ENCODE results near the gene ENDOU.

ENDOU gene

DNA sequence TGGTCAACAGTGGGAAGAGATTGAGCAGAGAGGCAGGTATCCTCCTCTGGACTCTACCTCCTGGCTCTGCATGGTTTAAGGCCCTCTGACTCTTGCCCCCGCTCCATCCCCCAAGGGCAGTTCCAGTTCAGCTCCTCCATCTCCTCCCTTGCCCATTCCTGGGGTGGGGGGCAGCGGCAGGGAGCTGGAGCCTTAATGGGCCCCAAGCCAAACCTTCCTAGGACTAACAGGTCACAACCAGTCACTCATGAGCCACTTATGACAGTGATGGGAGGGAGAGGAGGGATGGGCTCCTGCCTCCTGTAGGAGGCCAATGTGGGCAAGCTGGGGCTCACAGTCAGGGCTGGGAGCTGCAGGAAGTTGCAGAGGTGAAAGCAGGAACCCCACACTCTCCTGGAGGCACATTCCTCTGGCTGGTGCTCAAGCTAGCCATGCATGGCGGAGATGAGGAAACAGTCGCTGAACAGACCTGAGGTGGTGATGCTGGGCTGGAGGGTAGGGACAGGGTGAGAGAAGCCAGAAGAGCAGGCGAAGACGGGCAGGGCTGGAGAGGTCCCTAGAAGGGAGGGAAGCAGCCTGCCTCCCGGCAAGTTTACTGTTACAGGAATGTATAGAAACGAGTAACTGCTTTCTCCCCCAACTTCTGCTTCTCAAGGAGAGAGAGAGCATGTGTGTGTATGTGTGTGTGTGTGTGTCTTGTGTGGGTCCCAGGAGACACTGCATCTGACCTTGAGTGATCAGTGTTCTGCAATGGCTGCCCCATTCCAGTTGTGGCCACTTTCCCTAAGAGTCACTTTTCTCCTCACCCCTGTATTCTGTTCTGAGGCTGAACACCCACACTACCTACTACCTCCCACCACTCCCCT, 38.4 kb upstream of the ENDOU start:
- peaks cover 20% of the 10 kb centered on the region for H3K4me1 Mint-ChIP-seq (ENCODE audit: low read depth)
- H3K9me3 Mint-ChIP-seq, result no peaks in the 10 kb centered on the region
- H3K4me3 Mint-ChIP-seq, result no peak overlapping the region
- intact Hi-C loops (cut with micrococcal nuclease), result no loop called here
- H3K36me3 Mint-ChIP-seq (ENCODE audit: low read depth), result no peaks in the 10 kb centered on the region
- no peak overlapping the region for H3K27ac Mint-ChIP-seq
- peaks cover 17% of the 10 kb centered on the region for H3K27me3 Mint-ChIP-seq

- no peak overlapping the region for H3K27ac Mint-ChIP-seq
- H3K4me3 Mint-ChIP-seq, result no peak overlapping the region
- peaks cover 21% of the 10 kb centered on the region for H3K27me3 Mint-ChIP-seq
- peaks cover 27% of the 10 kb centered on the region for H3K4me1 Mint-ChIP-seq (ENCODE audit: low read depth)
- intact Hi-C loops (cut with micrococcal nuclease), result no loop called here
- H3K9me3 Mint-ChIP-seq, result no peaks in the 10 kb centered on the region
- no peaks in the 10 kb centered on the region for H3K36me3 Mint-ChIP-seq (ENCODE audit: low read depth)
Measured at GRCh38 chr12:47762850-47763465, 37.7 kb upstream of the ENDOU start.

- no peaks in the 10 kb centered on the region for H3K36me3 Mint-ChIP-seq (ENCODE audit: low read depth)
- H3K4me3 Mint-ChIP-seq, result peak within 1 kb of the TSS; percentile 79
- intact Hi-C loops (cut with micrococcal nuclease), result loop anchor here (2.0 to 5.0 kb wide), 2 partner anchors 20 to 107 kb away; no protein-coding TSS in a partner anchor
- H3K4me1 Mint-ChIP-seq (ENCODE audit: low read depth), result peaks cover 43% of the 10 kb centered on the region
- peak within 1 kb of the TSS; percentile 75 for H3K27ac Mint-ChIP-seq
- no peaks in the 10 kb centered on the region for H3K9me3 Mint-ChIP-seq
- H3K27me3 Mint-ChIP-seq, result peaks cover 29% of the 10 kb centered on the region
Measured at GRCh38 chr12:47758834-47759690, 33.8 kb upstream of the ENDOU start, which contains the start of gene RAPGEF3. Gene RAPGEF3, minus strand, starts transcription at chr12:47758880. Its CDS starts 324 bp downstream, at chr12:47758556.

GRCh38 chr12:47758584-47758833, 33.2 kb upstream of the ENDOU start:
- Mint-ChIP-seq H3K27ac (peak overlapping the region; percentile 75), H3K4me1 (ENCODE audit: low read depth) (peaks cover 42% of the 10 kb centered on the region), H3K36me3 (ENCODE audit: low read depth) (no peaks in the 10 kb centered on the region), H3K27me3 (peaks cover 28% of the 10 kb centered on the region), H3K9me3 (no peaks in the 10 kb centered on the region), H3K4me3 (peak overlapping the region; percentile 79)
- intact Hi-C loops (cut with micrococcal nuclease), result loop anchor here (2.0 to 5.0 kb wide), 2 partner anchors 20 to 106 kb away; no protein-coding TSS in a partner anchor

GRCh38 chr12:47757840-47758583, 32.7 kb upstream of the ENDOU start:
- Mint-ChIP-seq H3K27me3 (peaks cover 27% of the 10 kb centered on the region), H3K27ac (peak overlapping the region; percentile 75), H3K9me3 (no peaks in the 10 kb centered on the region), H3K4me3 (peak overlapping the region; percentile 79), H3K36me3 (ENCODE audit: low read depth) (no peaks in the 10 kb centered on the region), H3K4me1 (ENCODE audit: low read depth) (peaks cover 46% of the 10 kb centered on the region)
- intact Hi-C loops (cut with micrococcal nuclease), result loop anchor here (2.0 to 5.0 kb wide), 2 partner anchors 21 to 106 kb away; no protein-coding TSS in a partner anchor

GRCh38 chr12:47757364-47757839, 32.1 kb upstream of the ENDOU start:
- Mint-ChIP-seq H3K9me3 (no peaks in the 10 kb centered on the region), H3K27me3 (peaks cover 27% of the 10 kb centered on the region), H3K4me1 (ENCODE audit: low read depth) (peaks cover 46% of the 10 kb centered on the region), H3K36me3 (ENCODE audit: low read depth) (no peaks in the 10 kb centered on the region), H3K4me3 (no peak overlapping the region), H3K27ac (peak overlapping the region; percentile 3)
- intact Hi-C loops (cut with micrococcal nuclease), result loop anchor here (5.0 kb wide), 1 partner anchor 105 kb away; no protein-coding TSS in a partner anchor

GRCh38 chr12:47755655-47756562, 30.6 kb upstream of the ENDOU start:
- H3K27me3 Mint-ChIP-seq, result peaks cover 27% of the 10 kb centered on the region
- H3K27ac Mint-ChIP-seq, result no peak overlapping the region
- H3K9me3 Mint-ChIP-seq, result no peaks in the 10 kb centered on the region
- H3K36me3 Mint-ChIP-seq (ENCODE audit: low read depth), result no peaks in the 10 kb centered on the region
- intact Hi-C loops (cut with micrococcal nuclease), result loop anchor here (5.0 kb wide), 1 partner anchor 104 kb away; no protein-coding TSS in a partner anchor
- H3K4me1 Mint-ChIP-seq (ENCODE audit: low read depth), result peaks cover 47% of the 10 kb centered on the region
- H3K4me3 Mint-ChIP-seq, result no peak overlapping the region

- H3K4me3 Mint-ChIP-seq, result no peak overlapping the region
- peaks cover 57% of the 10 kb centered on the region for H3K4me1 Mint-ChIP-seq (ENCODE audit: low read depth)
Measured at GRCh38 chr12:47754881-47755280, 29.6 kb upstream of the ENDOU start.

GRCh38 chr12:47754126-47754525, 28.8 kb upstream of the ENDOU start:
- no peak overlapping the region for H3K4me3 Mint-ChIP-seq
- no peaks in the 10 kb centered on the region for H3K36me3 Mint-ChIP-seq (ENCODE audit: low read depth)
- no peak overlapping the region for H3K27ac Mint-ChIP-seq
- H3K4me1 Mint-ChIP-seq (ENCODE audit: low read depth), result peaks cover 55% of the 10 kb centered on the region
- intact Hi-C loops (cut with micrococcal nuclease), result no loop called here
- no peaks in the 10 kb centered on the region for H3K9me3 Mint-ChIP-seq
- H3K27me3 Mint-ChIP-seq, result peaks cover 22% of the 10 kb centered on the region

More at GRCh38 chr12:47754881-47755280, 29.6 kb upstream of the ENDOU start:
- intact Hi-C loops (cut with micrococcal nuclease), result loop anchor here (5.0 kb wide), 1 partner anchor 103 kb away; no protein-coding TSS in a partner anchor
- Mint-ChIP-seq H3K36me3 (ENCODE audit: low read depth) (no peaks in the 10 kb centered on the region), H3K9me3 (no peaks in the 10 kb centered on the region), H3K27ac (no peak overlapping the region), H3K27me3 (peaks cover 24% of the 10 kb centered on the region)

DNA sequence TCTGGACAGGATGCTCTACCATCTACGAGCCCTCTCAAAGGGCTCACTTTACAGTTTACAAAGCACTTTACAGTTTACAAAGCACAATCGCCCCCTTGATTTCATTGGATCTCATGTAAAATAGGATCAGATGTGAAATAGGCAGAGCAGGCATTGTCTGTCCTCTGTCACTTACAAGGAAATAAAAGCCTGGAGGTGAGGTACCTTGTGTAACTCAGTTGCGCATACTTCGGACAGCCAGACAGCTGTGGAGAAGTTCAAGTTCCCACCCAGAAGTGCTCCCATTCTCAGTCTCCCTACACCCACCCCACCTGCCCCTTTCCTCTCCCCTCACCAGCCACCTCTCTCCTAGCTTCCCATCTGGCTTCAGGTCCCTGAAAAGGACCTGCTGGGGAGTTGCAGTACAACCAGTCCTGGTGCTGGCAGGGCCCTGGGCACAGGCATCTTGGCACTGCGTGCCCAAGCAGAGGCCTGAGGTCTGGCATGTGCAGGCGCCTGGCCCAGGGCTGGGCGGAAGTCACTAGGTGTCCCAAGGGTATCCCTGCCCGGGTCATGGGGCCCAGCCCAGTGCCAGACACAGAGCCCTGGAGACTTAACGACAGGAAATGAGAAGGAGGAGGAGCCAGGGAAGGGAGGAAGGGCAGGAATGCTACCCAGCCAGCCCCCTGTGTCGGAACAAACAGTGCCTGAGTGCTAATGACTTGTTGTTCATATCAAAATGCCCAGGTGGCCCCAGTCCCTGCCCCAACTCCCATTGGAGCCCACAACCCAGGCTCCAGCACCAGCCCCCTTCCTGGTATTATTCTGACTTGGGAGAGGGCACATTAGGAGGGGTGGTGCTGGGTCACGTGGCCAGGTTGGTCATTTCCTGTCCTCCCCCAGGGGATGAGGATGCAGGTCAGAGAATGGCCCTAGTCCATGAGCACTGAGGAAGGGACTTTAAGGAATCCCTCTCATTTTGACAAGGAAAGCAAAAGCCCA, 28.0 kb upstream of the ENDOU start:
- Mint-ChIP-seq H3K27me3 (peaks cover 27% of the 10 kb centered on the region), H3K4me1 (ENCODE audit: low read depth) (peaks cover 48% of the 10 kb centered on the region)
- intact Hi-C loops (cut with micrococcal nuclease), result no loop called here

DNA sequence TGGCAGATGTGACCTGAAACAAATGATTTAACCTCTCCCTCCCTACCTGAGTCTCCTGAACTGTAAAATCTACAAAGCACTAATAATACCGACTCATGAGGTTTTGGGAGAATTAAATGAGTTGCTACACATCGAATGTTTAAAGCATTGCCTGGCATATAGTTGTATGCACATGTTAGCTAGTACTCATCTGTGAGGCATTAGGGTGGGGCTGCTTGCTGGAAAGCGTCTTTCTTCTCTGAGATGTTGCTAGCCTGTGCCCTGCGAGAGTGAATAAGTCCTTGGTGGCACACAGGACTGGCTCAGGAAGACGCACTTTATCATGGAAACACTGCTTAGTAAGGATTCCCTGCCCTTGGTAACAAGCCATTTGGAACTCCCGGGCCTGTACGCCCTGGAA, 27.3 kb upstream of the ENDOU start:
- peaks cover 40% of the 10 kb centered on the region for H3K4me1 Mint-ChIP-seq (ENCODE audit: low read depth)
- no peaks in the 10 kb centered on the region for H3K9me3 Mint-ChIP-seq
- no peak overlapping the region for H3K27ac Mint-ChIP-seq
- no peak overlapping the region for H3K4me3 Mint-ChIP-seq
- peaks cover 20% of the 10 kb centered on the region for H3K27me3 Mint-ChIP-seq
- intact Hi-C loops (cut with micrococcal nuclease), result no loop called here
- no peaks in the 10 kb centered on the region for H3K36me3 Mint-ChIP-seq (ENCODE audit: low read depth)

More for the DNA sequence above, 28.0 kb upstream of the ENDOU start:
- Mint-ChIP-seq H3K9me3 (no peaks in the 10 kb centered on the region), H3K27ac (peak overlapping the region; percentile 57), H3K36me3 (ENCODE audit: low read depth) (no peaks in the 10 kb centered on the region), H3K4me3 (no peak overlapping the region)
